GM12878 (cell line): ENCODE results near the gene BRWD1. TPM values are rescaled to one million over a fixed set of nuclear protein-coding genes. Genes with fewer than 3 reads are reported as not detected.

ENCODE experiments used
- BRCA1 ChIP-seq: IDR thresholded peaks from 2 replicates; pipeline ENCODE4 v1.6.1; 2011; ENCODE audit warnings: low read depth, low read length, improper control_type of control experiment
- HCFC1 ChIP-seq: fragments of 150-350 bp; IDR thresholded peaks from 2 replicates; pipeline ENCODE4 v1.6.1; 2014; ENCODE audit warnings: low read length
- SMAD5 ChIP-seq: IDR thresholded peaks from 2 replicates; pipeline ENCODE4 v1.6.1; 2016; ENCODE audit warnings: antibody characterized with exemption, low read depth
- STAT1 ChIP-seq: fragments of 450-650 bp; conservative IDR thresholded peaks from 2 replicates; pipeline ENCODE4 v1.6.1; 2014; ENCODE audit warnings: antibody characterized with exemption, mild to moderate bottlenecking
- TCF12 ChIP-seq: IDR thresholded peaks from 2 replicates; pipeline ENCODE4 v1.6.1; 2011; ENCODE audit warnings: low read depth, mild to moderate bottlenecking, low read length
- ZNF622 ChIP-seq: fragments of 450-650 bp; IDR thresholded peaks from 2 replicates; pipeline ENCODE4 v1.6.1; 2017; ENCODE audit warnings: mild to moderate bottlenecking, inconsistent platforms
- polyA plus RNA-seq, 11 experiments: library from polyadenylated mRNA; depleted of rRNA in 4 of 11; unstranded in 6 of 11; stranded (reverse) in 5 of 11; fragments of >200 nt; fragmentation: Nextera tagmentation in 4 of 11; fragmentation: Illumina TruSeq in 1 of 11; extraction: Ambion mirVana in 4 of 11; extraction: Trizol in 1 of 11; gene quantifications; 1 replicate in 1 of 11; 2 replicates in 10 of 11; pipeline versions ENCODE4 v1.2.1 to v1.2.3, GENCODE V29; 2011 to 2016; ENCODE audit warnings: inconsistent platforms in 2 of 11, missing spikeins in 2 of 11, low read depth in 1 of 11
- total RNA-seq, 4 experiments: library from RNA; depleted of rRNA in 3 of 4; stranded (reverse); fragments of >200 nt in 3 of 4; fragmentation: Illumina TruSeq in 1 of 4; extraction: Trizol in 1 of 4; gene quantifications; 2 replicates each; pipeline versions ENCODE4 v1.2.1 to v1.2.3, GENCODE V29; 2013 to 2021
- TF ChIP-seq, protein P1 (sequence below): fragments of 450-650 bp; IDR thresholded peaks from 2 replicates; pipeline ENCODE4 v1.6.1; 2018; ENCODE audit warnings: borderline replicate concordance, mild to moderate bottlenecking; ENCODE audit not compliant: partially characterized antibody
- TF ChIP-seq, protein P2 (sequence below): IDR thresholded peaks from 2 replicates; pipeline ENCODE4 v1.6.1; 2011; ENCODE audit warnings: mild to moderate bottlenecking, low read depth, low read length, moderate library complexity; ENCODE audit not compliant: insufficient replicate concordance
- TF ChIP-seq, protein P3 (sequence below): IDR thresholded peaks from 2 replicates; pipeline ENCODE4 v1.6.1; 2012; ENCODE audit warnings: low read depth, low read length, improper control_type of control experiment

The BRWD1 gene
- total and polyA plus RNA-seq, 10 of the 15 experiments (the other 5 are each of a cell fraction or from before 2014, with no cell fraction given), result 3.1 to 19.0 (median 13.5) TPM

GRCh38 chr21:39186676-39187075 is 126.8 kb downstream of the BRWD1 start (continued):
- TF ChIP-seq, protein P1, sequence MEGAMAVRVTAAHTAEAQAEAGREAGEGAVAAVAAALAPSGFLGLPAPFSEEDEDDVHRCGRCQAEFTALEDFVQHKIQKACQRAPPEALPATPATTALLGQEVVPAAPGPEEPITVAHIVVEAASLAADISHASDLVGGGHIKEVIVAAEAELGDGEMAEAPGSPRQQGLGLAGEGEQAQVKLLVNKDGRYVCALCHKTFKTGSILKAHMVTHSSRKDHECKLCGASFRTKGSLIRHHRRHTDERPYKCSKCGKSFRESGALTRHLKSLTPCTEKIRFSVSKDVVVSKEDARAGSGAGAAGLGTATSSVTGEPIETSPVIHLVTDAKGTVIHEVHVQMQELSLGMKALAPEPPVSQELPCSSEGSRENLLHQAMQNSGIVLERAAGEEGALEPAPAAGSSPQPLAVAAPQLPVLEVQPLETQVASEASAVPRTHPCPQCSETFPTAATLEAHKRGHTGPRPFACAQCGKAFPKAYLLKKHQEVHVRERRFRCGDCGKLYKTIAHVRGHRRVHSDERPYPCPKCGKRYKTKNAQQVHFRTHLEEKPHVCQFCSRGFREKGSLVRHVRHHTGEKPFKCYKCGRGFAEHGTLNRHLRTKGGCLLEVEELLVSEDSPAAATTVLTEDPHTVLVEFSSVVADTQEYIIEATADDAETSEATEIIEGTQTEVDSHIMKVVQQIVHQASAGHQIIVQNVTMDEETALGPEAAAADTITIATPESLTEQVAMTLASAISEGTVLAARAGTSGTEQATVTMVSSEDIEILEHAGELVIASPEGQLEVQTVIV, result no peak
- TF ChIP-seq BRCA1 (no peak), HCFC1 (no peak), SMAD5 (no peak), ZNF622 (no peak), TCF12 (no peak), STAT1 (no peak)
- TF ChIP-seq, protein P2, sequence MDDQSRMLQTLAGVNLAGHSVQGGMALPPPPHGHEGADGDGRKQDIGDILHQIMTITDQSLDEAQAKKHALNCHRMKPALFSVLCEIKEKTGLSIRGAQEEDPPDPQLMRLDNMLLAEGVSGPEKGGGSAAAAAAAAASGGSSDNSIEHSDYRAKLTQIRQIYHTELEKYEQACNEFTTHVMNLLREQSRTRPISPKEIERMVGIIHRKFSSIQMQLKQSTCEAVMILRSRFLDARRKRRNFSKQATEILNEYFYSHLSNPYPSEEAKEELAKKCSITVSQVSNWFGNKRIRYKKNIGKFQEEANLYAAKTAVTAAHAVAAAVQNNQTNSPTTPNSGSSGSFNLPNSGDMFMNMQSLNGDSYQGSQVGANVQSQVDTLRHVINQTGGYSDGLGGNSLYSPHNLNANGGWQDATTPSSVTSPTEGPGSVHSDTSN, result no peak
- TF ChIP-seq, protein P3, sequence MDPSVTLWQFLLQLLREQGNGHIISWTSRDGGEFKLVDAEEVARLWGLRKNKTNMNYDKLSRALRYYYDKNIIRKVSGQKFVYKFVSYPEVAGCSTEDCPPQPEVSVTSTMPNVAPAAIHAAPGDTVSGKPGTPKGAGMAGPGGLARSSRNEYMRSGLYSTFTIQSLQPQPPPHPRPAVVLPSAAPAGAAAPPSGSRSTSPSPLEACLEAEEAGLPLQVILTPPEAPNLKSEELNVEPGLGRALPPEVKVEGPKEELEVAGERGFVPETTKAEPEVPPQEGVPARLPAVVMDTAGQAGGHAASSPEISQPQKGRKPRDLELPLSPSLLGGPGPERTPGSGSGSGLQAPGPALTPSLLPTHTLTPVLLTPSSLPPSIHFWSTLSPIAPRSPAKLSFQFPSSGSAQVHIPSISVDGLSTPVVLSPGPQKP, result no peak
